GM21576 (cell line): Measurements from ENCODE around the gene SIN3A.
A peak's percentile ranks its signal among the peaks of the same experiment; 100 is the strongest.
"Not testable (repeated sequence)": the region's sequence is repeated elsewhere in the genome, so short reads cannot be mapped to it uniquely, and the experiment has no call there.

ENCODE experiments used
- ATAC-seq: cut with Tn5 transposase; IDR thresholded peaks from one replicate; pipeline ENCODE4 v1.9.1; 2021; ENCODE audit warnings: mild to moderate bottlenecking, moderate library complexity; ENCODE audit not compliant: unreplicated experiment

The SIN3A gene

GRCh38 chr15:75358771-75359536 is 92.5 kb downstream of the SIN3A start:
- no peak for ATAC-seq

- ATAC-seq = no peak
Observed at GRCh38 chr15:75357976-75358673, 93.4 kb downstream of the SIN3A start.

- ATAC-seq = no peak
Observed at GRCh38 chr15:75356517-75356916, 95.0 kb downstream of the SIN3A start.

- no peak for ATAC-seq
Observed at GRCh38 chr15:75356006-75356405, 95.5 kb downstream of the SIN3A start.

GRCh38 chr15:75355369-75355768 is 96.1 kb downstream of the SIN3A start:
- no peak for ATAC-seq

GRCh38 chr15:75354454-75354853 is 97.0 kb downstream of the SIN3A start:
- ATAC-seq = no peak

- ATAC-seq = no peak
Observed at GRCh38 chr15:75353604-75354003, 97.9 kb downstream of the SIN3A start.

GRCh38 chr15:75352186-75353080 is 99.1 kb downstream of the SIN3A start:
- ATAC-seq = no peak

- no peak for ATAC-seq
Observed at GRCh38 chr15:75350601-75351361, 100.7 kb downstream of the SIN3A start.

GRCh38 chr15:75349851-75350588 is 101.5 kb downstream of the SIN3A start:
- ATAC-seq = peak; percentile 58

GRCh38 chr15:75349351-75349669 is 102.2 kb downstream of the SIN3A start:
- not testable (repeated sequence) for ATAC-seq

GRCh38 chr15:75348562-75349350 is 102.7 kb downstream of the SIN3A start:
- no peak for ATAC-seq

GRCh38 chr15:75348034-75348561 is 103.4 kb downstream of the SIN3A start:
- ATAC-seq = no peak

GRCh38 chr15:75347222-75348033 is 104.1 kb downstream of the SIN3A start:
- ATAC-seq = no peak

GRCh38 chr15:75346796-75347221 is 104.7 kb downstream of the SIN3A start, which contains the start of gene NEIL1:
Gene NEIL1 (plus strand): TSS chr15:75347039. CDS start chr15:75348906, 1,867 bp downstream.
- ATAC-seq = no peak

- not testable (repeated sequence) for ATAC-seq
Observed at GRCh38 chr15:75343953-75344352, 107.5 kb downstream of the SIN3A start.

- no peak for ATAC-seq
Observed at GRCh38 chr15:75342221-75342620, 109.3 kb downstream of the SIN3A start.
